Measurements from ENCODE around the gene IGDCC3.
A peak's percentile ranks its signal among the peaks of the same experiment; 100 is the strongest.

IGDCC3 gene

GRCh38 chr15:65318870-65319356 lies 58.9 kb downstream of the IGDCC3 start:
- peak; percentile 85 for DNase-seq

- no peak for DNase-seq
Observed at GRCh38 chr15:65312400-65312916, 65.3 kb downstream of the IGDCC3 start.

- no peak for DNase-seq
Observed at GRCh38 chr15:65311760-65312159, 66.0 kb downstream of the IGDCC3 start.

- DNase-seq, result no peak
Observed at GRCh38 chr15:65310431-65311137, 67.2 kb downstream of the IGDCC3 start.

- DNase-seq, result no peak
Observed at GRCh38 chr15:65309882-65310418, 67.9 kb downstream of the IGDCC3 start.

GRCh38 chr15:65307978-65308377 lies 69.8 kb downstream of the IGDCC3 start:
- no peak for DNase-seq

- no peak for DNase-seq
Observed at GRCh38 chr15:65306551-65306950, 71.3 kb downstream of the IGDCC3 start.

GRCh38 chr15:65305776-65306175 lies 72.0 kb downstream of the IGDCC3 start:
- no peak for DNase-seq

- no peak for DNase-seq
Observed at GRCh38 chr15:65305150-65305758, 72.5 kb downstream of the IGDCC3 start.

- DNase-seq, result peak; percentile 94
Observed at GRCh38 chr15:65304381-65305149, 73.2 kb downstream of the IGDCC3 start, which contains the start of gene RNU5B-1. TSS of gene RNU5B-1 (plus strand) at chr15:65304677.

GRCh38 chr15:65303687-65304380 lies 74.0 kb downstream of the IGDCC3 start:
- DNase-seq, result peak; percentile 47

GRCh38 chr15:65302061-65302460 lies 75.7 kb downstream of the IGDCC3 start:
- DNase-seq, result no peak

- no peak for DNase-seq
Observed at GRCh38 chr15:65300924-65301441, 76.8 kb downstream of the IGDCC3 start.

GRCh38 chr15:65298731-65299130 lies 79.1 kb downstream of the IGDCC3 start:
- no peak for DNase-seq

GRCh38 chr15:65292938-65293518 lies 84.8 kb downstream of the IGDCC3 start:
- no peak for DNase-seq

- DNase-seq, result no peak
Observed at GRCh38 chr15:65290228-65290627, 87.6 kb downstream of the IGDCC3 start.

- DNase-seq, result no peak
Observed at GRCh38 chr15:65289261-65289854, 88.4 kb downstream of the IGDCC3 start.

GRCh38 chr15:65287520-65287855 lies 90.3 kb downstream of the IGDCC3 start:
- peak; percentile 46 for DNase-seq

GRCh38 chr15:65286704-65287519 lies 90.9 kb downstream of the IGDCC3 start, which contains the start of gene PARP16:
TSS of gene PARP16 (minus strand) at chr15:65286883. CDS start at chr15:65286426, 457 bp downstream.
- DNase-seq, result peak; percentile 82

GRCh38 chr15:65286069-65286703 lies 91.6 kb downstream of the IGDCC3 start:
- peak; percentile 17 for DNase-seq
